Hypothalamus (tissue), 51 donors: Measurements from ENCODE around the gene CFHR1.

Experiments used
- DNase-seq, 51 donors: peaks; one replicate each; lab custom pipeline; 2025; lab: John Stamatoyannopoulos, UW

Gene CFHR1

GRCh38 chr1:196873385-196873784 is 53.9 kb downstream of the CFHR1 start:
- DNase-seq = no peak

- no peak for DNase-seq
Observed at GRCh38 chr1:196875935-196876334, 56.4 kb downstream of the CFHR1 start.

- peak in 1 of 51 donors; percentile 18 for DNase-seq
Observed at GRCh38 chr1:196877964-196878363, 58.4 kb downstream of the CFHR1 start.
